VCaP (cell line): ENCODE measurements around the gene FLYWCH2.
"Not testable (repeated sequence)": the region's sequence is repeated elsewhere in the genome, so short reads cannot be mapped to it uniquely, and the experiment has no call there.

Experiments used
- H3K27ac ChIP-seq: fragments of 450-650 bp; 2 replicates; pipeline ENCODE4 v1.5.1; 2017
- TF ChIP-seq, protein P1 (sequence below): fragments of 450-650 bp; conservative IDR thresholded peaks from 2 replicates; pipeline ENCODE4 v1.5.1; 2017; ENCODE audit warnings: mild to moderate bottlenecking, moderate library complexity

Gene FLYWCH2

DNA sequence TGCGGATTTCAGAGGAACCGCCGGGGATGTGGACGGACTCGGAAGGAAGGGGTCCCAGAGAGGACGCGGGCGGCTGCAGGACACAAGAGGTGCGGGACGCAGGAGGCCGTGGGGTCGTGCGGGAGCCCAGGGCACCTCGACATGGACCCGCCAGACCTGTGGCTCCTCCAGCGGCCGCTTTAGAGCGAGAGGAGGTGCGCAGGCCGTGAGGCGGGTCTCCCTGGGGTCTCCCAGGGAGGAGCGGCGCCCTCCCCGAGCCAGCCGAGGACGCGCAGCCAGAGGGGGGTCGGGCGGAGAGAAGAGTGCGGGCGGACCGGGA lies 21.9 kb downstream of the FLYWCH2 start:
- H3K27ac ChIP-seq: peak overlapping the region; percentile 80
- TF ChIP-seq, protein P1, sequence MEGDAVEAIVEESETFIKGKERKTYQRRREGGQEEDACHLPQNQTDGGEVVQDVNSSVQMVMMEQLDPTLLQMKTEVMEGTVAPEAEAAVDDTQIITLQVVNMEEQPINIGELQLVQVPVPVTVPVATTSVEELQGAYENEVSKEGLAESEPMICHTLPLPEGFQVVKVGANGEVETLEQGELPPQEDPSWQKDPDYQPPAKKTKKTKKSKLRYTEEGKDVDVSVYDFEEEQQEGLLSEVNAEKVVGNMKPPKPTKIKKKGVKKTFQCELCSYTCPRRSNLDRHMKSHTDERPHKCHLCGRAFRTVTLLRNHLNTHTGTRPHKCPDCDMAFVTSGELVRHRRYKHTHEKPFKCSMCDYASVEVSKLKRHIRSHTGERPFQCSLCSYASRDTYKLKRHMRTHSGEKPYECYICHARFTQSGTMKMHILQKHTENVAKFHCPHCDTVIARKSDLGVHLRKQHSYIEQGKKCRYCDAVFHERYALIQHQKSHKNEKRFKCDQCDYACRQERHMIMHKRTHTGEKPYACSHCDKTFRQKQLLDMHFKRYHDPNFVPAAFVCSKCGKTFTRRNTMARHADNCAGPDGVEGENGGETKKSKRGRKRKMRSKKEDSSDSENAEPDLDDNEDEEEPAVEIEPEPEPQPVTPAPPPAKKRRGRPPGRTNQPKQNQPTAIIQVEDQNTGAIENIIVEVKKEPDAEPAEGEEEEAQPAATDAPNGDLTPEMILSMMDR: no peak

DNA sequence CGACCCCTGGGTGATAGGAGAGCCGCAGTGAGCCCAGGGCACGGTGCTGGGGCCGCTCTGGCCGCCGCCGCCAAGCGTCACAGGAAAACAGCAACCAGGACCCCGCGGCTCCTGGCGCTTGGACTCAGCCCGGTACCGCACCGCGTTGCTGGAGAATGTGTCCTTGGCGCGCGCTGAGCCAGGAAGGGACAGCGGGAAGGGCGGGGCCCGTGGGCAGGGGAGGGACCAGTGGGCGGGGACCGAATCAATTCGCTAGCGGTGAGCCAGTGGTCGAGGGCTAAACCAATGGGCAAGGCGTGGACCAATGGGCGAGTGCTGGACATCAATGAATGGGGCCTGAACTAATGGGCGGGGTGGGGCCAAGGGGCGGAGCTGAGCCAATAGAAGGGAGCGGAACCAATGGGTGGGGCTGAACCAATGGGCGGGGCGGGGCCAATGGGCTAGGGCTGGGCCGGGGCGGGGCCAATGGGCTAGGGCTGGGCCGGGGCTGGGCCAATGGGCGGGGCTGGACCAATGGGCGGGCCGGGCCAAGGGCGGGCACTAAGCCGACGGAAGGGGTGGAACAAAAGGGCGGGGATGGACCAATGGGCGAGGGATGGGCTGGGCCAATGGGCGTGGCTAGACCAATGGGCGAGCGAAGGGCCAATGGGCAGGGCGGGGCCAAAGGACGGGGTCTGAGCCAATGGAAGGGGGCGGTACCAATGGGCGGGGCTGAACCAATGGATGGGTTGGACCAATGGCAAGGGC lies 22.4 kb downstream of the FLYWCH2 start:
- TF ChIP-seq, protein P1: no peak
- peak overlapping the region; percentile 80 for H3K27ac ChIP-seq

DNA sequence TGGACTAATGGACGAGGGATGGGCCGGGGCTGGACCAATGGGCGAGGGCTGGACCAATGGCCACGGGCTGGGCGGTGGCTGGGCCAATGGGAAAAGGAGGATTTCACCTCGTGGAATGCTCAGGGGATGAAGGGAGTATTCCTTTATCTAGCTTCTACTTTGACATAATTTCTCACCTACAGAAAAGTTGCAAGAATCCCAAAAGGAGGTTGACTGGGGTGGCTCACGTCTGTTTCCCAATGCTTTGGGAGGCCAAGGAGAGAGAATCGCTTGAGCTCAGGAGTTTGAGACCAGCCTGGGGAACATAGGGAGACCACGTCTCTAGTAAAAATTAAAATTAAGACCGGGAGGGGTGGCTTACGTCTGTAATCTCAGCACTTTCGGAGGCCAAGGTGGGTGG lies 23.0 kb downstream of the FLYWCH2 start:
- H3K27ac ChIP-seq: no peak overlapping the region

GRCh38 chr16:2907084-2907753 lies 24.2 kb downstream of the FLYWCH2 start:
- TF ChIP-seq, protein P1: peak; percentile 77

More for the DNA sequence above, 23.0 kb downstream of the FLYWCH2 start:
- TF ChIP-seq, protein P1: no peak

DNA sequence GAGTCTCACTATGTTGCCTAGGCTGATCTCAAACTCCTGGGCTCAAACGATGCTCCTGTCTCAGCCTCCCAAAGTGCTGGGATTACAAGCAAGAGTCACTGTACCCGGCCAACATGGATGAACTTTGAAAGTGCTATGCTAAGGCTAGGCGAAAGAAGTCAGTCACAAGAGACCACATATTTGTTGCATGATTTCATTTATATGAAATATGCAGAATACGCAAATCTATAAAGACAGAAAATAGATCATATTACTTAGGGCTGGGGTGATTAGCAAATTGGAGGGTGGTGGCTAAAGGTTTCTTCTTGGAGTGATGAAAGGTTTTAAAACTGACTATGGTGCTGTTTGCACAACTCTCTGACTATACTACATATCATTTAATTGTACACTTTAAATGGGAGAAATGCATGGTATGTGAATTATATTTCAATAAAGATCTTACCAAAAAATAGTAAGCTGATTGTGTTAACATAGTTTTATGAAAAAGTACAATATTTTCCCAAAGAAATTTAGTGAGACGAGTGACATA lies 27.5 kb downstream of the FLYWCH2 start:
- H3K27ac ChIP-seq: no peak overlapping the region

More at GRCh38 chr16:2907084-2907753, 24.2 kb downstream of the FLYWCH2 start:
- H3K27ac ChIP-seq: not testable (repeated sequence)

GRCh38 chr16:2911638-2912329 lies 28.8 kb downstream of the FLYWCH2 start, which contains the start of gene FLYWCH1:
Gene FLYWCH1, plus strand, starts transcription at chr16:2911931. Its CDS starts 17,755 bp downstream, at chr16:2929686.
- TF ChIP-seq, protein P1: no peak
- peak within 1 kb of the TSS; percentile 65; the same call in 1 of the 2 replicates for H3K27ac ChIP-seq

More for the DNA sequence above, 27.5 kb downstream of the FLYWCH2 start:
- TF ChIP-seq, protein P1: no peak
